ENCODE measurements around the gene MTA3.

- TF ChIP-seq FOS (IDR thresholded peaks at IDR 0.05; ENCODE audit: borderline replicate concordance, insufficient read depth, low read length) (no peak), POLR2A (IDR thresholded peaks at IDR 0.05; ENCODE audit: low read depth, low read length) (no peak), CTCF (IDR thresholded peaks at IDR 0.05; ENCODE audit: extremely low read depth in 1 of 2, insufficient read depth in 1 of 2, low read depth in 1 of 2, low read length in 2 of 2) (no peak), POLR2AphosphoS5 (IDR thresholded peaks at IDR 0.05; ENCODE audit: insufficient read depth, low read depth, low read length) (no peak), EZH2 (IDR thresholded peaks at IDR 0.05; ENCODE audit: borderline replicate concordance, low read depth, low read length, severe bottlenecking) (no peak)
Observed at GRCh38 chr2:42724886-42725285, 156.5 kb downstream of the MTA3 start.

Measured in endothelial cell of umbilical vein (primary cell).